ENCODE data around the gene NUP153. TPM values are rescaled to one million over a fixed set of nuclear protein-coding genes. Genes with fewer than 3 reads are reported as not detected.

NUP153 gene
- total and polyA plus RNA-seq, 7 donors: 6.6 to 31.4 (median 30.0) TPM

- H3K27ac ChIP-seq: no peak overlapping the region
- DNase-seq: no peak
- peaks cover 0 to 8% (median 4%) of the 10 kb centered on the region in 4 donors for H3K4me1 ChIP-seq
- peaks cover 0 to 26% (median 3%) of the 10 kb centered on the region in 4 donors for H3K36me3 ChIP-seq
- WGBS, 2 donors: 97 to 98% methylated on average over 2 of the region's 2 CpGs
- no peak overlapping the region for H3K4me3 ChIP-seq
- intact Hi-C loops (cut with DNase I): no loop called here
- no peaks in the 10 kb centered on the region for H3K9me3 ChIP-seq
- H3K27me3 ChIP-seq: no peaks in the 10 kb centered on the region
- no peak for TF ChIP-seq POLR2A (IDR thresholded peaks at IDR 0.05)
- no peak for TF ChIP-seq EP300 (IDR thresholded peaks at IDR 0.05)
- no peak for TF ChIP-seq POLR2AphosphoS5 (IDR thresholded peaks at IDR 0.05)
Measured at GRCh38 chr6:17683428-17683827, 23.3 kb downstream of the NUP153 start.

- no peaks in the 10 kb centered on the region for H3K9me3 ChIP-seq
- H3K36me3 ChIP-seq: peaks cover 0 to 12% (median 7%) of the 10 kb centered on the region in 4 donors
- 89 to 91% methylated on average over 8 of the region's 8 CpGs for WGBS, 2 donors
- TF ChIP-seq CTCF (IDR thresholded peaks at IDR 0.05) (no peak), EP300 (IDR thresholded peaks at IDR 0.05) (no peak), POLR2A (IDR thresholded peaks at IDR 0.05) (no peak), POLR2AphosphoS5 (IDR thresholded peaks at IDR 0.05) (no peak)
- intact Hi-C loops (cut with DNase I): no loop called here
- H3K4me3 ChIP-seq: no peak overlapping the region
- H3K4me1 ChIP-seq: peaks cover 0 to 6% (median 3%) of the 10 kb centered on the region in 4 donors
- no peak overlapping the region for H3K27ac ChIP-seq
- H3K27me3 ChIP-seq: no peaks in the 10 kb centered on the region
- DNase-seq: no peak
Measured at GRCh38 chr6:17679726-17680125, 27.0 kb downstream of the NUP153 start.

- intact Hi-C loops (cut with DNase I): no loop called here
- H3K36me3 ChIP-seq: peaks cover 0 to 28% (median 15%) of the 10 kb centered on the region in 4 donors
- no peak overlapping the region for H3K27ac ChIP-seq
- TF ChIP-seq CTCF (IDR thresholded peaks at IDR 0.05) (no peak), EP300 (IDR thresholded peaks at IDR 0.05) (no peak), POLR2A (IDR thresholded peaks at IDR 0.05) (no peak), POLR2AphosphoS5 (IDR thresholded peaks at IDR 0.05) (no peak)
- no peak for DNase-seq
- no peaks in the 10 kb centered on the region for H3K27me3 ChIP-seq
- WGBS, 2 donors: 96% methylated on average over 5 of the region's 5 CpGs
- no peaks in the 10 kb centered on the region for H3K9me3 ChIP-seq
- H3K4me3 ChIP-seq: no peak overlapping the region
- H3K4me1 ChIP-seq: peaks cover 0 to 6% (median 0%) of the 10 kb centered on the region in 4 donors
Measured at GRCh38 chr6:17677602-17678001, 29.1 kb downstream of the NUP153 start.

GRCh38 chr6:17673543-17674254 lies 33.0 kb downstream of the NUP153 start:
- intact Hi-C loops (cut with DNase I): no loop called here
- no peaks in the 10 kb centered on the region for H3K4me1 ChIP-seq

More at GRCh38 chr6:17673543-17674254, 33.0 kb downstream of the NUP153 start:
- Histone ChIP-seq H3K27me3 (no peaks in the 10 kb centered on the region), H3K27ac (no peak overlapping the region), H3K9me3 (no peaks in the 10 kb centered on the region), H3K36me3 (peaks cover 7 to 55% (median 32%) of the 10 kb centered on the region in 4 donors), H3K4me3 (no peak overlapping the region)
- TF ChIP-seq POLR2AphosphoS5 (IDR thresholded peaks at IDR 0.05) (no peak), CTCF (IDR thresholded peaks at IDR 0.05) (no peak), POLR2A (IDR thresholded peaks at IDR 0.05) (no peak), EP300 (IDR thresholded peaks at IDR 0.05) (no peak)
- DNase-seq: no peak
- WGBS, 2 donors: 92 to 94% methylated on average over 4 of the region's 4 CpGs

Data from sigmoid colon (tissue), 7 donors.